ENCODE results near the gene SUSD2. TPM values are rescaled to one million over a fixed set of nuclear protein-coding genes. Genes with fewer than 3 reads are reported as not detected.
A peak's percentile ranks its signal among the peaks of the same experiment; 100 is the strongest.

Gene SUSD2
- total RNA-seq, 1 donor from 2014 or later = 0.79 TPM

DNA sequence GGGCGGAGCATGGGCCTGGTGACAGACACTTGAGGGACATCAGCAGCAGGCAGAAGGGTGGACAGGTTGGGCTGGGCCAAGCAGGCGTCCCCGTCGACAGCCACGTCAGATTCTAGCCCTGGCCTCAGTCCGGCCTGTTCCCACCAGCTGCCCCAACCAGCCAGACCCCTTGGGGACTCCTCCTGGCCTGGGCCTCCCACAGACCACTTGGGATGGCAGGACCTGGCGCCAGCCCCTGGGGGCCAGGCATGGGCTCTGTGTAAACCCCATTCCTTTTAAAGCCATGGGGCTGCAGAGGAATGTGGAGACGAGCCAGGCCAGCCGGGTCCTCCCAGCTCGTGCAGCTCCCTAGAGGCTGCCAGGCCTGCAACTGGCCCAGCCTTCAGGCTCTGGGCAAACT lies 4.7 kb upstream of the SUSD2 start:
- H3K27me3 Mint-ChIP-seq = no peaks in the 10 kb centered on the region
- H3K4me3 Mint-ChIP-seq (ENCODE audit: low read depth) = no peak overlapping the region
- peaks cover 1% of the 10 kb centered on the region for H3K36me3 Mint-ChIP-seq (ENCODE audit: insufficient read depth)
- no peaks in the 10 kb centered on the region for H3K9me3 Mint-ChIP-seq (ENCODE audit: low read depth)
- no peaks in the 10 kb centered on the region for H3K4me1 Mint-ChIP-seq (ENCODE audit: low read depth)
- DNase-seq (ENCODE audit: low spot score, unreplicated experiment) = no peak
- no peak overlapping the region for H3K27ac Mint-ChIP-seq
- TF ChIP-seq, protein P1, sequence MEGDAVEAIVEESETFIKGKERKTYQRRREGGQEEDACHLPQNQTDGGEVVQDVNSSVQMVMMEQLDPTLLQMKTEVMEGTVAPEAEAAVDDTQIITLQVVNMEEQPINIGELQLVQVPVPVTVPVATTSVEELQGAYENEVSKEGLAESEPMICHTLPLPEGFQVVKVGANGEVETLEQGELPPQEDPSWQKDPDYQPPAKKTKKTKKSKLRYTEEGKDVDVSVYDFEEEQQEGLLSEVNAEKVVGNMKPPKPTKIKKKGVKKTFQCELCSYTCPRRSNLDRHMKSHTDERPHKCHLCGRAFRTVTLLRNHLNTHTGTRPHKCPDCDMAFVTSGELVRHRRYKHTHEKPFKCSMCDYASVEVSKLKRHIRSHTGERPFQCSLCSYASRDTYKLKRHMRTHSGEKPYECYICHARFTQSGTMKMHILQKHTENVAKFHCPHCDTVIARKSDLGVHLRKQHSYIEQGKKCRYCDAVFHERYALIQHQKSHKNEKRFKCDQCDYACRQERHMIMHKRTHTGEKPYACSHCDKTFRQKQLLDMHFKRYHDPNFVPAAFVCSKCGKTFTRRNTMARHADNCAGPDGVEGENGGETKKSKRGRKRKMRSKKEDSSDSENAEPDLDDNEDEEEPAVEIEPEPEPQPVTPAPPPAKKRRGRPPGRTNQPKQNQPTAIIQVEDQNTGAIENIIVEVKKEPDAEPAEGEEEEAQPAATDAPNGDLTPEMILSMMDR (IDR thresholded peaks at IDR 0.05; ENCODE audit: unreplicated experiment) = no peak

- Mint-ChIP-seq H3K27ac (no peak overlapping the region), H3K4me1 (ENCODE audit: low read depth) (no peaks in the 10 kb centered on the region), H3K36me3 (ENCODE audit: insufficient read depth) (peaks cover 1% of the 10 kb centered on the region), H3K27me3 (no peaks in the 10 kb centered on the region), H3K4me3 (ENCODE audit: low read depth) (no peak overlapping the region), H3K9me3 (ENCODE audit: low read depth) (no peaks in the 10 kb centered on the region)
- TF ChIP-seq, protein P1 (IDR thresholded peaks at IDR 0.05; ENCODE audit: unreplicated experiment) = no peak
- DNase-seq (ENCODE audit: low spot score, unreplicated experiment) = no peak
Measured at GRCh38 chr22:24177045-24177444, 4.2 kb upstream of the SUSD2 start.

GRCh38 chr22:24177456-24177855 lies 3.8 kb upstream of the SUSD2 start:
- TF ChIP-seq, protein P1 (IDR thresholded peaks at IDR 0.05; ENCODE audit: unreplicated experiment) = no peak
- H3K4me3 Mint-ChIP-seq (ENCODE audit: low read depth) = no peak overlapping the region
- peaks cover 1% of the 10 kb centered on the region for H3K36me3 Mint-ChIP-seq (ENCODE audit: insufficient read depth)
- H3K27me3 Mint-ChIP-seq = no peaks in the 10 kb centered on the region
- no peaks in the 10 kb centered on the region for H3K4me1 Mint-ChIP-seq (ENCODE audit: low read depth)
- H3K9me3 Mint-ChIP-seq (ENCODE audit: low read depth) = no peaks in the 10 kb centered on the region
- H3K27ac Mint-ChIP-seq = no peak overlapping the region
- no peak for DNase-seq (ENCODE audit: low spot score, unreplicated experiment)

GRCh38 chr22:24178021-24178431 lies 3.3 kb upstream of the SUSD2 start:
- TF ChIP-seq, protein P1 (IDR thresholded peaks at IDR 0.05; ENCODE audit: unreplicated experiment) = no peak
- Mint-ChIP-seq H3K36me3 (ENCODE audit: insufficient read depth) (peaks cover 1% of the 10 kb centered on the region), H3K27ac (no peak overlapping the region), H3K27me3 (no peaks in the 10 kb centered on the region), H3K9me3 (ENCODE audit: low read depth) (no peaks in the 10 kb centered on the region), H3K4me1 (ENCODE audit: low read depth) (no peaks in the 10 kb centered on the region), H3K4me3 (ENCODE audit: low read depth) (no peak overlapping the region)
- DNase-seq (ENCODE audit: low spot score, unreplicated experiment) = no peak

- Mint-ChIP-seq H3K27me3 (no peaks in the 10 kb centered on the region), H3K27ac (no peak overlapping the region), H3K4me1 (ENCODE audit: low read depth) (no peaks in the 10 kb centered on the region), H3K36me3 (ENCODE audit: insufficient read depth) (no peaks in the 10 kb centered on the region), H3K4me3 (ENCODE audit: low read depth) (no peak overlapping the region), H3K9me3 (ENCODE audit: low read depth) (no peaks in the 10 kb centered on the region)
- no peak for DNase-seq (ENCODE audit: low spot score, unreplicated experiment)
- TF ChIP-seq, protein P1 (IDR thresholded peaks at IDR 0.05; ENCODE audit: unreplicated experiment) = peak; percentile 37
Measured at GRCh38 chr22:24178502-24179440, 2.5 kb upstream of the SUSD2 start.

All from progenitor cell of endocrine pancreas (in vitro differentiated cells).